K562 (cell line): ENCODE data around the gene DLGAP1. TPM values are rescaled to one million over a fixed set of nuclear protein-coding genes. Genes with fewer than 3 reads are reported as not detected.

Experiments
- ATAC-seq: fragments of 200-7000 bp; cut with Tn5 transposase; 3 replicates; pipeline ENCODE4 v1.9.1; 2020; ENCODE audit warnings: moderate library complexity
- BruUV-seq: library from RNA; stranded (reverse); fragments of 400-500 nt; replicated peaks from 2 replicates; lab custom pipeline; 2021; lab: Mats Ljungman, UMichigan
- CTCF ChIA-PET: fragments of 300-600 bp; formaldehyde crosslinking; extraction: SDS; loops from one replicate; lab custom pipeline; 2021; ENCODE audit warnings: low intra/inter-chr PET ratio; lab: Yijun Ruan, JAX
- POLR2A ChIA-PET: fragments of 300-600, 350-650 bp; sonication (Branson Sonifier 250); formaldehyde crosslinking; extraction: SDS; loops from one replicate; lab custom pipeline; 2021; ENCODE audit warnings: antibody characterized with exemption, inconsistent platforms; lab: Yijun Ruan, JAX
- DNase-seq, 4 experiments: peaks; one replicate each; pipeline versions ENCODE4 v3.0.0 to v3.0.0-alpha.2; 2011 to 2018; ENCODE audit warnings: low spot score in 3 of 4, mixed read lengths in 3 of 4; ENCODE audit errors: extremely low read depth in 1 of 4
- FAIRE-seq: peaks from 2 replicates; lab custom pipeline; 2011; peaks lifted over from hg19 to GRCh38; lab: Jason Lieb, UNC
- H2AFZ ChIP-seq: 2 replicates; pipeline ENCODE4 v1.6.0; 2011; ENCODE audit warnings: low read depth, low read length, control low read depth, inconsistent platforms
- H3K27ac ChIP-seq: fragments of 200-600 bp; 3 replicates; pipeline ENCODE4 v1.8.0; 2011; ENCODE audit warnings: low read depth, mild to moderate bottlenecking, control low read depth, inconsistent platforms, low read length, moderate library complexity, mixed read lengths; ENCODE audit errors: extremely low read depth
- H3K27me3 ChIP-seq, 2 experiments: fragments of 300-600 bp in 1 of 2; 2 replicates in 1 of 2; 3 replicates in 1 of 2; pipeline versions ENCODE4 v1.6.0 to v1.8.0; 2011; ENCODE audit warnings: inconsistent platforms in 2 of 2, low read length in 2 of 2, mild to moderate bottlenecking in 1 of 2, mixed read lengths in 1 of 2, moderate library complexity in 1 of 2; ENCODE audit not compliant: control insufficient read depth in 2 of 2, insufficient read depth in 2 of 2
- H3K36me3 ChIP-seq: fragments of 300-600 bp; 3 replicates; pipeline ENCODE4 v1.8.0; 2011; ENCODE audit warnings: mild to moderate bottlenecking, low read length, inconsistent platforms; ENCODE audit not compliant: control insufficient read depth, insufficient read depth
- H3K4me1 ChIP-seq, 2 experiments: fragments of 200-600 bp in 1 of 2; replicated peaks in 1 of 2; 2 replicates in 1 of 2; 3 replicates in 1 of 2; pipeline versions ENCODE4 v1.5.1 to v1.8.0; 2011; ENCODE audit warnings: inconsistent platforms in 2 of 2, low read length in 2 of 2, mild to moderate bottlenecking in 1 of 2, mixed read lengths in 1 of 2, moderate library complexity in 1 of 2; ENCODE audit not compliant: control insufficient read depth in 2 of 2, insufficient read depth in 2 of 2
- H3K4me2 ChIP-seq: 2 replicates; pipeline ENCODE4 v1.6.1; 2011; ENCODE audit warnings: low read length, control low read depth, inconsistent platforms, mixed read lengths; ENCODE audit not compliant: insufficient read depth
- H3K4me3 ChIP-seq: fragments of 200-600 bp; sonication (generic), shearing (Covaris generic); 2 replicates; pipeline ENCODE4 v1.5.1; 2016; ENCODE audit warnings: control low read depth, inconsistent platforms
- H3K79me2 ChIP-seq: fragments of 200-600 bp; 3 replicates; pipeline ENCODE4 v1.8.0; 2011; ENCODE audit warnings: low read length, inconsistent platforms; ENCODE audit not compliant: control insufficient read depth, insufficient read depth
- H3K9ac ChIP-seq, 2 experiments: 2 replicates each; pipeline versions ENCODE4 v1.6.0 to v1.6.1; 2011; ENCODE audit warnings: low read depth in 2 of 2, low read length in 2 of 2, control low read depth in 1 of 2, inconsistent platforms in 1 of 2, mild to moderate bottlenecking in 1 of 2, mixed read lengths in 1 of 2; ENCODE audit not compliant: insufficient read depth in 1 of 2
- H3K9me1 ChIP-seq: one replicate; pipeline ENCODE4 v1.6.0; 2011; ENCODE audit warnings: inconsistent platforms, mild to moderate bottlenecking, low read length, moderate library complexity; ENCODE audit not compliant: control insufficient read depth, insufficient read depth
- H3K9me3 ChIP-seq: replicated peaks from 2 replicates; pipeline ENCODE4 v1.5.1; 2011; ENCODE audit warnings: low read depth, low read length, inconsistent platforms; ENCODE audit not compliant: control insufficient read depth, insufficient read depth
- H4K20me1 ChIP-seq: replicated peaks from 2 replicates; pipeline ENCODE4 v1.6.1; 2011; ENCODE audit warnings: low read length, inconsistent platforms, mixed read lengths; ENCODE audit not compliant: control insufficient read depth, insufficient read depth
- ATF1 ChIP-seq, 2 experiments: fragments of 450-650 bp in 1 of 2; IDR thresholded peaks; 2 replicates each; pipeline ENCODE4 v1.6.1; 2016; ENCODE audit warnings: missing compliant biosample characterization in 1 of 2, missing genetic modification characterization in 1 of 2
- ELF4 ChIP-seq: fragments of 450-650 bp; formaldehyde crosslinking; IDR thresholded peaks from 2 replicates; pipeline ENCODE4 v1.4.0; 2022; ENCODE audit warnings: missing genetic modification characterization
- FOSL1 ChIP-seq: fragments of 200-800 bp; sonication (Bioruptor generic); conservative IDR thresholded peaks from 2 replicates; pipeline ENCODE4 v1.6.1; 2016; ENCODE audit warnings: missing genetic modification characterization, missing compliant biosample characterization
- FOXA3 ChIP-seq, 2 experiments: fragments of 450-650 bp in 1 of 2; sonication (generic) in 1 of 2; formaldehyde crosslinking; IDR thresholded peaks in 1 of 2; conservative IDR thresholded peaks in 1 of 2; 2 replicates each; pipeline versions ENCODE4 v1.4.0 to v1.8.0; 2020 to 2022; ENCODE audit warnings: mild to moderate bottlenecking in 2 of 2, missing genetic modification reagents in 1 of 2
- HNRNPLL ChIP-seq: fragments of 200-400 bp; formaldehyde crosslinking; IDR thresholded peaks from 2 replicates; pipeline ENCODE4 v1.6.1; 2017; ENCODE audit warnings: low read length, low read depth, mild to moderate bottlenecking; ENCODE audit not compliant: poor library complexity, severe bottlenecking
- NCOR1 ChIP-seq: fragments of 450-650 bp; IDR thresholded peaks from 2 replicates; pipeline ENCODE4 v1.6.1; 2016; ENCODE audit warnings: mild to moderate bottlenecking, moderate library complexity
- PATZ1 ChIP-seq: fragments of 250-450 bp; sonication (Bioruptor Pico); IDR thresholded peaks from 2 replicates; pipeline ENCODE4 v1.5.0; 2020; ENCODE audit warnings: mild to moderate bottlenecking, borderline replicate concordance
- RBBP5 ChIP-seq: fragments of 200-600 bp; sonication (generic); IDR thresholded peaks from 2 replicates; pipeline ENCODE4 v1.6.1; 2012; ENCODE audit warnings: borderline replicate concordance, mild to moderate bottlenecking, low read length, control low read depth, inconsistent platforms; ENCODE audit not compliant: insufficient read depth, poor library complexity, severe bottlenecking
- SMARCE1 ChIP-seq: fragments of 450-650 bp; IDR thresholded peaks from 2 replicates; pipeline ENCODE4 v1.7.1; 2016; ENCODE audit warnings: mild to moderate bottlenecking
- STAT5A ChIP-seq: IDR thresholded peaks from 2 replicates; pipeline ENCODE4 v1.6.1; 2012; ENCODE audit warnings: low read length, inconsistent platforms, borderline replicate concordance
- TEAD2 ChIP-seq: fragments of 450-650 bp; IDR thresholded peaks from 2 replicates; pipeline ENCODE4 v1.6.1; 2016; ENCODE audit warnings: missing genetic modification characterization, control low read depth, missing compliant biosample characterization
- TEAD4 ChIP-seq, 2 experiments: sonication (generic) in 1 of 2; formaldehyde crosslinking in 1 of 2; IDR thresholded peaks; 2 replicates each; pipeline versions ENCODE4 v1.6.1 to v1.8.0; 2012 to 2022; ENCODE audit warnings: borderline replicate concordance in 1 of 2, inconsistent platforms in 1 of 2, low read length in 1 of 2, mild to moderate bottlenecking in 1 of 2, missing genetic modification reagents in 1 of 2
- ZNF124 ChIP-seq: sonication (generic); formaldehyde crosslinking; IDR thresholded peaks from 2 replicates; pipeline ENCODE4 v1.8.1; 2022; ENCODE audit warnings: missing genetic modification reagents
- ZNF23 ChIP-seq: fragments of 250-450 bp; sonication (Bioruptor Pico); IDR thresholded peaks from 2 replicates; pipeline ENCODE4 v1.4.0; 2020; ENCODE audit warnings: mild to moderate bottlenecking
- ZNF75A ChIP-seq: fragments of 450-650 bp; formaldehyde crosslinking; IDR thresholded peaks from 2 replicates; pipeline ENCODE4 v1.4.0; 2020; ENCODE audit warnings: mild to moderate bottlenecking
- ZZZ3 ChIP-seq: fragments of 450-650 bp; IDR thresholded peaks from 2 replicates; pipeline ENCODE4 v1.6.1; 2016; ENCODE audit warnings: antibody characterized with exemption, mild to moderate bottlenecking, moderate library complexity
- WGBS: fragments of 100-300 bp; shearing (Covaris generic); methylation state at CpG from one replicate; pipeline ENCODE4 v1.1.6; 2016; ENCODE audit warnings: low coverage, mixed read lengths; ENCODE audit not compliant: insufficient coverage; ENCODE audit errors: missing lambda C conversion rate; 5-methylcytosine and 5-hydroxymethylcytosine counted together
- in situ Hi-C: fragments of 300-500 bp; cut with MboI; formaldehyde crosslinking; loops from 4 replicates; pipeline ENCODE4 v1.15.0; 2018; ENCODE audit warnings: inconsistent platforms, mixed read lengths
- intact Hi-C: fragments of 100-400 bp; cut with micrococcal nuclease; formaldehyde crosslinking; loops from 2 replicates; pipeline ENCODE4 v1.14.2; 2022
- polyA plus RNA-seq, 8 experiments: library from polyadenylated mRNA; depleted of rRNA in 4 of 8; stranded (reverse) in 5 of 8; unstranded in 3 of 8; fragments of >200 nt; fragmentation: Nextera tagmentation in 2 of 8; fragmentation: Illumina TruSeq in 1 of 8; extraction: Ambion mirVana in 2 of 8; extraction: Trizol in 1 of 8; gene quantifications; 2 replicates each; pipeline versions ENCODE4 v1.2.1 to v1.2.3, GENCODE V29; 2011 to 2014; ENCODE audit warnings: inconsistent platforms in 1 of 8, missing spikeins in 1 of 8
- total RNA-seq, 7 experiments: library from RNA; depleted of rRNA in 6 of 7; stranded (reverse); fragments of >200 nt in 6 of 7; fragmentation: Illumina TruSeq in 2 of 7; extraction: Trizol in 2 of 7; gene quantifications; 2 replicates each; pipeline versions ENCODE4 v1.2.1 to v1.2.3, GENCODE V29; 2011 to 2021; ENCODE audit warnings: low replicate concordance in 1 of 7
- TF ChIP-seq, protein P1 (sequence below): fragments of 450-650 bp; conservative IDR thresholded peaks from 2 replicates; pipeline ENCODE4 v1.6.1; 2016; ENCODE audit warnings: missing genetic modification characterization, low read depth, mild to moderate bottlenecking, missing compliant biosample characterization, moderate library complexity
- TF ChIP-seq, protein P2 (sequence below): sonication (generic); formaldehyde crosslinking; IDR thresholded peaks from 2 replicates; pipeline ENCODE4 v1.8.1; 2023; ENCODE audit warnings: mild to moderate bottlenecking, missing genetic modification reagents

DLGAP1 gene
- total and polyA plus RNA-seq, 9 of the 15 experiments (the other 6 are each of a cell fraction or from before 2014, with no cell fraction given): 0.04 to 0.22 (median 0.08) TPM

- no peak overlapping the region for H3K4me3 ChIP-seq
- no peaks in the 10 kb centered on the region; the same call in 2 of the 3 replicates for H3K36me3 ChIP-seq
- FAIRE-seq (peak; percentile 19), DNase-seq (peak in 1 of 4 experiments; percentile 45), ATAC-seq (peak; percentile 17; the same call in 1 of the 3 replicates)
- intact Hi-C loops: no loop called here
- H2AFZ ChIP-seq: 0 out of 2 replicates have a peak overlapping the region, but pooled peaks have one; percentile 18
- H3K27ac ChIP-seq: no peak overlapping the region
- no peaks in the 10 kb centered on the region for H3K27me3 ChIP-seq
- H3K4me2 ChIP-seq: no peak overlapping the region
- no peaks in the 10 kb centered on the region for H4K20me1 ChIP-seq
- H3K79me2 ChIP-seq: no peaks in the 10 kb centered on the region
- H3K9me1 ChIP-seq: no peaks in the 10 kb centered on the region
- H3K9ac ChIP-seq: no peak overlapping the region
- peaks cover 8 to 19% of the 10 kb centered on the region in 2 experiments; a peak in 4 of 5 replicates for H3K4me1 ChIP-seq
- POLR2A ChIA-PET: interaction anchor here (0.6 to 3.5 kb wide), 5 partner anchors 9 to 1833 kb away, joined by 3 to 24 read pairs (median 3); no protein-coding TSS in a partner anchor
- no TSS peak for BruUV-seq
- in situ Hi-C loops: no loop called here
- H3K9me3 ChIP-seq: no peaks in the 10 kb centered on the region
- WGBS: 56% methylated on average over 5 of the region's 5 CpGs
- CTCF ChIA-PET: no interaction called here
- TF ChIP-seq ZNF75A (CRISPR knock-in tag) (no peak), PATZ1 (no peak), TEAD4 (IDR thresholded peaks at IDR 0.05; ENCODE audit: low read length) (no peak), TEAD4 (CRISPR knock-in tag; IDR thresholded peaks at IDR 0.05; ENCODE audit: borderline replicate concordance) (no peak), FOXA3 (CRISPR knock-in tag; conservative IDR thresholded peaks at IDR 0.05 in 1 of 2, IDR thresholded peaks at IDR 0.05 in 1 of 2) (peak in 1 of 2 experiments; percentile 6; a peak in 1 of 4 replicates), ZNF124 (CRISPR knock-in tag) (no peak), HNRNPLL (no peak), ELF4 (CRISPR knock-in tag) (0 out of 2 replicates have a peak, but pooled peaks have one; percentile 43), ZNF23 (CRISPR knock-in tag) (0 out of 2 replicates have a peak, but pooled peaks have one; percentile 32), RBBP5 (peak; percentile 43), SMARCE1 (no peak), NCOR1 (no peak), FOSL1 (tag) (peak; percentile 65; the same call in 1 of the 2 replicates), ATF1 (CRISPR knock-in tag; IDR thresholded peaks at IDR 0.05) (no peak), ATF1 (tag; IDR thresholded peaks at IDR 0.05) (no peak), TEAD2 (no peak), ZZZ3 (no peak), STAT5A (no peak)
- TF ChIP-seq, protein P1, sequence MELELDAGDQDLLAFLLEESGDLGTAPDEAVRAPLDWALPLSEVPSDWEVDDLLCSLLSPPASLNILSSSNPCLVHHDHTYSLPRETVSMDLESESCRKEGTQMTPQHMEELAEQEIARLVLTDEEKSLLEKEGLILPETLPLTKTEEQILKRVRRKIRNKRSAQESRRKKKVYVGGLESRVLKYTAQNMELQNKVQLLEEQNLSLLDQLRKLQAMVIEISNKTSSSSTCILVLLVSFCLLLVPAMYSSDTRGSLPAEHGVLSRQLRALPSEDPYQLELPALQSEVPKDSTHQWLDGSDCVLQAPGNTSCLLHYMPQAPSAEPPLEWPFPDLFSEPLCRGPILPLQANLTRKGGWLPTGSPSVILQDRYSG (tag): no peak
- TF ChIP-seq, protein P2, sequence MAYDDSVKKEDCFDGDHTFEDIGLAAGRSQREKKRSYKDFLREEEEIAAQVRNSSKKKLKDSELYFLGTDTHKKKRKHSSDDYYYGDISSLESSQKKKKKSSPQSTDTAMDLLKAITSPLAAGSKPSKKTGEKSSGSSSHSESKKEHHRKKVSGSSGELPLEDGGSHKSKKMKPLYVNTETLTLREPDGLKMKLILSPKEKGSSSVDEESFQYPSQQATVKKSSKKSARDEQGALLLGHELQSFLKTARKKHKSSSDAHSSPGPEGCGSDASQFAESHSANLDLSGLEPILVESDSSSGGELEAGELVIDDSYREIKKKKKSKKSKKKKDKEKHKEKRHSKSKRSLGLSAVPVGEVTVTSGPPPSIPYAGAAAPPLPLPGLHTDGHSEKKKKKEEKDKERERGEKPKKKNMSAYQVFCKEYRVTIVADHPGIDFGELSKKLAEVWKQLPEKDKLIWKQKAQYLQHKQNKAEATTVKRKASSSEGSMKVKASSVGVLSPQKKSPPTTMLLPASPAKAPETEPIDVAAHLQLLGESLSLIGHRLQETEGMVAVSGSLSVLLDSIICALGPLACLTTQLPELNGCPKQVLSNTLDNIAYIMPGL (CRISPR knock-in tag): no peak
These were observed 989.1 kb downstream of the DLGAP1 start for GRCh38 chr18:3466045-3466444.
